GM19240 (cell line): ENCODE data around the gene TYK2.

Source experiments
- DNase-seq: peaks from one replicate; pipeline ENCODE4 v3.0.0; 2011; ENCODE audit warnings: low spot score; ENCODE audit not compliant: insufficient read length

Gene TYK2

GRCh38 chr19:10335352-10335985, 44.9 kb downstream of the TYK2 start:
- DNase-seq, result no peak

GRCh38 chr19:10334588-10335351, 45.6 kb downstream of the TYK2 start:
- no peak for DNase-seq

GRCh38 chr19:10333758-10334587, 46.4 kb downstream of the TYK2 start:
- no peak for DNase-seq

GRCh38 chr19:10332965-10333757, 47.2 kb downstream of the TYK2 start, which contains the start of gene RAVER1:
RAVER1 (minus strand) TSS chr19:10333529; CDS start chr19:10333507, 22 bp downstream.
- DNase-seq, result peak; percentile 98

- no peak for DNase-seq
Observed at GRCh38 chr19:10332158-10332964, 48.0 kb downstream of the TYK2 start.

GRCh38 chr19:10329555-10329954, 50.8 kb downstream of the TYK2 start:
- DNase-seq, result no peak

- DNase-seq, result no peak
Observed at GRCh38 chr19:10328558-10329429, 51.6 kb downstream of the TYK2 start.

- no peak for DNase-seq
Observed at GRCh38 chr19:10327793-10328192, 52.6 kb downstream of the TYK2 start.

- DNase-seq, result no peak
Observed at GRCh38 chr19:10325732-10326131, 54.6 kb downstream of the TYK2 start.

- DNase-seq, result no peak
Observed at GRCh38 chr19:10321874-10322835, 58.2 kb downstream of the TYK2 start.

GRCh38 chr19:10321417-10321797, 59.0 kb downstream of the TYK2 start:
- no peak for DNase-seq

GRCh38 chr19:10320602-10321416, 59.6 kb downstream of the TYK2 start:
- DNase-seq, result no peak

- DNase-seq, result no peak
Observed at GRCh38 chr19:10318807-10319682, 61.3 kb downstream of the TYK2 start.

GRCh38 chr19:10317857-10318462, 62.4 kb downstream of the TYK2 start:
- no peak for DNase-seq

GRCh38 chr19:10317045-10317856, 63.1 kb downstream of the TYK2 start:
- DNase-seq, result no peak
